ENCODE data around the gene GSDME. TPM values are rescaled to one million over a fixed set of nuclear protein-coding genes. Genes with fewer than 3 reads are reported as not detected.
"Not testable (repeated sequence)": the region's sequence is repeated elsewhere in the genome, so short reads cannot be mapped to it uniquely, and the experiment has no call there.

Gene GSDME
- total RNA-seq, 1 experiment from 2014 or later: 0.48 TPM

GRCh38 chr7:24740871-24741270 is 16.4 kb downstream of the GSDME start:
- Histone ChIP-seq H3K4me3 (ENCODE audit: insufficient read depth, low read depth, low read length) (no peak overlapping the region), H3K36me3 (replicated peaks; ENCODE audit: control insufficient read depth, insufficient read depth, low read length) (no peaks in the 10 kb centered on the region), H3K27me3 (ENCODE audit: control insufficient read depth, insufficient read depth, low read length) (no peaks in the 10 kb centered on the region)
- DNase-seq: no peak

- no peaks in the 10 kb centered on the region for H3K36me3 ChIP-seq (replicated peaks; ENCODE audit: control insufficient read depth, insufficient read depth, low read length)
- no peaks in the 10 kb centered on the region for H3K27me3 ChIP-seq (ENCODE audit: control insufficient read depth, insufficient read depth, low read length)
- H3K4me3 ChIP-seq (ENCODE audit: insufficient read depth, low read depth, low read length): no peak overlapping the region
- no peak for DNase-seq
Measured at GRCh38 chr7:24739306-24739705, 18.0 kb downstream of the GSDME start.

GRCh38 chr7:24738577-24738976 is 18.7 kb downstream of the GSDME start:
- Histone ChIP-seq H3K27me3 (ENCODE audit: control insufficient read depth, insufficient read depth, low read length) (no peaks in the 10 kb centered on the region), H3K36me3 (replicated peaks; ENCODE audit: control insufficient read depth, insufficient read depth, low read length) (no peaks in the 10 kb centered on the region), H3K4me3 (ENCODE audit: insufficient read depth, low read depth, low read length) (no peak overlapping the region)
- DNase-seq: no peak

GRCh38 chr7:24737281-24737680 is 20.0 kb downstream of the GSDME start:
- no peak for DNase-seq
- no peaks in the 10 kb centered on the region for H3K27me3 ChIP-seq (ENCODE audit: control insufficient read depth, insufficient read depth, low read length)
- no peaks in the 10 kb centered on the region for H3K36me3 ChIP-seq (replicated peaks; ENCODE audit: control insufficient read depth, insufficient read depth, low read length)
- H3K4me3 ChIP-seq (ENCODE audit: insufficient read depth, low read depth, low read length): no peak overlapping the region

- not testable (repeated sequence) for H3K36me3 ChIP-seq (replicated peaks; ENCODE audit: control insufficient read depth, insufficient read depth, low read length); DNase-seq; H3K4me3 ChIP-seq (ENCODE audit: insufficient read depth, low read depth, low read length); H3K27me3 ChIP-seq (ENCODE audit: control insufficient read depth, insufficient read depth, low read length)
Measured at GRCh38 chr7:24735594-24735993, 21.7 kb downstream of the GSDME start.

- Histone ChIP-seq H3K27me3 (ENCODE audit: control insufficient read depth, insufficient read depth, low read length) (no peaks in the 10 kb centered on the region), H3K36me3 (replicated peaks; ENCODE audit: control insufficient read depth, insufficient read depth, low read length) (no peaks in the 10 kb centered on the region), H3K4me3 (ENCODE audit: insufficient read depth, low read depth, low read length) (no peak overlapping the region)
- no peak for DNase-seq
Measured at GRCh38 chr7:24734306-24734705, 23.0 kb downstream of the GSDME start.

GRCh38 chr7:24733414-24734060 is 23.7 kb downstream of the GSDME start:
- no peak overlapping the region for H3K4me3 ChIP-seq (ENCODE audit: insufficient read depth, low read depth, low read length)

GRCh38 chr7:24732646-24733413 is 24.4 kb downstream of the GSDME start:
- H3K27me3 ChIP-seq (ENCODE audit: control insufficient read depth, insufficient read depth, low read length): no peaks in the 10 kb centered on the region
- H3K4me3 ChIP-seq (ENCODE audit: insufficient read depth, low read depth, low read length): no peak overlapping the region
- no peak for DNase-seq
- H3K36me3 ChIP-seq (replicated peaks; ENCODE audit: control insufficient read depth, insufficient read depth, low read length): no peaks in the 10 kb centered on the region

More at GRCh38 chr7:24733414-24734060, 23.7 kb downstream of the GSDME start:
- no peak for DNase-seq
- Histone ChIP-seq H3K27me3 (ENCODE audit: control insufficient read depth, insufficient read depth, low read length) (no peaks in the 10 kb centered on the region), H3K36me3 (replicated peaks; ENCODE audit: control insufficient read depth, insufficient read depth, low read length) (no peaks in the 10 kb centered on the region)

GRCh38 chr7:24731313-24731712 is 26.0 kb downstream of the GSDME start:
- H3K27me3 ChIP-seq (ENCODE audit: control insufficient read depth, insufficient read depth, low read length): no peaks in the 10 kb centered on the region
- no peaks in the 10 kb centered on the region for H3K36me3 ChIP-seq (replicated peaks; ENCODE audit: control insufficient read depth, insufficient read depth, low read length)
- no peak overlapping the region for H3K4me3 ChIP-seq (ENCODE audit: insufficient read depth, low read depth, low read length)
- DNase-seq: no peak

- no peak for DNase-seq
- Histone ChIP-seq H3K4me3 (ENCODE audit: insufficient read depth, low read depth, low read length) (no peak overlapping the region), H3K27me3 (ENCODE audit: control insufficient read depth, insufficient read depth, low read length) (no peaks in the 10 kb centered on the region), H3K36me3 (replicated peaks; ENCODE audit: control insufficient read depth, insufficient read depth, low read length) (no peaks in the 10 kb centered on the region)
Measured at GRCh38 chr7:24730018-24730369, 27.3 kb downstream of the GSDME start.

- H3K4me3 ChIP-seq (ENCODE audit: insufficient read depth, low read depth, low read length): no peak overlapping the region
- no peaks in the 10 kb centered on the region for H3K36me3 ChIP-seq (replicated peaks; ENCODE audit: control insufficient read depth, insufficient read depth, low read length)
- no peak for DNase-seq
- no peaks in the 10 kb centered on the region for H3K27me3 ChIP-seq (ENCODE audit: control insufficient read depth, insufficient read depth, low read length)
Measured at GRCh38 chr7:24729365-24730017, 27.8 kb downstream of the GSDME start.

GRCh38 chr7:24728503-24729364 is 28.5 kb downstream of the GSDME start:
- no peak overlapping the region for H3K4me3 ChIP-seq (ENCODE audit: insufficient read depth, low read depth, low read length)
- no peaks in the 10 kb centered on the region for H3K36me3 ChIP-seq (replicated peaks; ENCODE audit: control insufficient read depth, insufficient read depth, low read length)
- no peaks in the 10 kb centered on the region for H3K27me3 ChIP-seq (ENCODE audit: control insufficient read depth, insufficient read depth, low read length)
- no peak for DNase-seq

GRCh38 chr7:24728121-24728500 is 29.2 kb downstream of the GSDME start:
- H3K27me3 ChIP-seq (ENCODE audit: control insufficient read depth, insufficient read depth, low read length): no peaks in the 10 kb centered on the region
- no peaks in the 10 kb centered on the region for H3K36me3 ChIP-seq (replicated peaks; ENCODE audit: control insufficient read depth, insufficient read depth, low read length)

More at GRCh38 chr7:24728121-24728500, 29.2 kb downstream of the GSDME start:
- H3K4me3 ChIP-seq (ENCODE audit: insufficient read depth, low read depth, low read length): no peak overlapping the region
- no peak for DNase-seq

Measured in H7 (cell line).